ENCODE results near the gene ITGBL1.

DNA sequence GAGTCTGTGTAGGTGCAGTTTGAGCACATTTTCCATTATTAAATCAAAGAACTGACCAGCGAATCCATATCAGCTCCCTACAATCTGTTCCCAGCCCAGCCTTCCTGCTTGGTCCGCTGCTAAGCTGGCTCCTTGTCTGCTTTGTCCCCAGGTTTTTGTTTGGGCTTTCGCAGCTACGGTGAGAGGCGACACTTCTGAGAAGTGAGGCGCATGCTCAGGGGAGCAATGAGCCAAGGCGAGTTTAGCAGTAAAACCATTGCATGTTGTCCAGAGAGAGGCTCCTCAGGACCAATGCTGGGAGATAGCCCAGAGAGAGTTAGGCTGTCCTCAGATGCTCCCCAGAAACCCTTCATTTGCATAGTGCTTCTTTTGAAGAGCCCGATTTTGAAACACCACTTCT, 162.0 kb downstream of the ITGBL1 start:
- TF ChIP-seq, protein P1, sequence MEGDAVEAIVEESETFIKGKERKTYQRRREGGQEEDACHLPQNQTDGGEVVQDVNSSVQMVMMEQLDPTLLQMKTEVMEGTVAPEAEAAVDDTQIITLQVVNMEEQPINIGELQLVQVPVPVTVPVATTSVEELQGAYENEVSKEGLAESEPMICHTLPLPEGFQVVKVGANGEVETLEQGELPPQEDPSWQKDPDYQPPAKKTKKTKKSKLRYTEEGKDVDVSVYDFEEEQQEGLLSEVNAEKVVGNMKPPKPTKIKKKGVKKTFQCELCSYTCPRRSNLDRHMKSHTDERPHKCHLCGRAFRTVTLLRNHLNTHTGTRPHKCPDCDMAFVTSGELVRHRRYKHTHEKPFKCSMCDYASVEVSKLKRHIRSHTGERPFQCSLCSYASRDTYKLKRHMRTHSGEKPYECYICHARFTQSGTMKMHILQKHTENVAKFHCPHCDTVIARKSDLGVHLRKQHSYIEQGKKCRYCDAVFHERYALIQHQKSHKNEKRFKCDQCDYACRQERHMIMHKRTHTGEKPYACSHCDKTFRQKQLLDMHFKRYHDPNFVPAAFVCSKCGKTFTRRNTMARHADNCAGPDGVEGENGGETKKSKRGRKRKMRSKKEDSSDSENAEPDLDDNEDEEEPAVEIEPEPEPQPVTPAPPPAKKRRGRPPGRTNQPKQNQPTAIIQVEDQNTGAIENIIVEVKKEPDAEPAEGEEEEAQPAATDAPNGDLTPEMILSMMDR (conservative IDR thresholded peaks at IDR 0.05; ENCODE audit: low read depth, low read length), result no peak
- no peak for TF ChIP-seq EZH2phosphoT487 (IDR thresholded peaks at IDR 0.05; ENCODE audit: borderline replicate concordance, low read length)
- TF ChIP-seq EZH2 (IDR thresholded peaks at IDR 0.05; ENCODE audit: low read length, unreplicated experiment), result no peak
